ENCODE results near the gene APOH.

APOH gene

DNA sequence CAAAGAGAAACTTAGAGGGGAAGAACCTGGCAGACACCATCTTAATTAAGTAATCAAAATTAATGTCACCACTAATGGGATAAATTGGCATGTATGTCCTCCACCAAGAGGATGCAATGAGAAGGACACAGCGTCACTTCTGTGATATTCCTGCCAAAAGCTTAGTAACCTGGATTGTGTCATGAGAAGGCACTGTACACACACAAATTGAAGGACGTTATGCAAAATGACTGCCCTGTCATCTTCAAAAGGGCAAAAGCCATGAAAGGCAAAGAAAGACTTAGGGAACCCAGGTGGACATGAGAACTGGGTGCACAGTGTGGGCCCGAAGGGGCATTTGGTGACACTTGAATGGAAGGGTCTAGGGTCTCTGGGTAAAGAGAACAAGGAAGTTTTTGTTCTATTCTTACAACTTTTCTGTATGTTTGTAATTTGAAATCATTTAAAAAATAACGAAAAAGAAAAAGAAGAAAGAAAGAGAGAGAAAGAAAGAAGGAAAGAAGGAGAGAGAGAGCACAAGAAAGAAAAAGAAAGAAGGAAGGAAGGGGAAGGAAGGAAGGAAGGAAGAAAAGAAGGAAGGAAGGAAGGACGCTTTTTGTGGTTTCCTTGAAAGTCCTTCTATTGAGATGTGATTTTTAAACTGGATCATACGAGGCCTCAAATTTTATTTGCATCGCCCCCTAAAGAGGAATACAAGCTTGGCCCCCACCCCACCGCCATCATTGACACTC, 4.0 kb upstream of the APOH start:
- FAIRE-seq: no peak

DNA sequence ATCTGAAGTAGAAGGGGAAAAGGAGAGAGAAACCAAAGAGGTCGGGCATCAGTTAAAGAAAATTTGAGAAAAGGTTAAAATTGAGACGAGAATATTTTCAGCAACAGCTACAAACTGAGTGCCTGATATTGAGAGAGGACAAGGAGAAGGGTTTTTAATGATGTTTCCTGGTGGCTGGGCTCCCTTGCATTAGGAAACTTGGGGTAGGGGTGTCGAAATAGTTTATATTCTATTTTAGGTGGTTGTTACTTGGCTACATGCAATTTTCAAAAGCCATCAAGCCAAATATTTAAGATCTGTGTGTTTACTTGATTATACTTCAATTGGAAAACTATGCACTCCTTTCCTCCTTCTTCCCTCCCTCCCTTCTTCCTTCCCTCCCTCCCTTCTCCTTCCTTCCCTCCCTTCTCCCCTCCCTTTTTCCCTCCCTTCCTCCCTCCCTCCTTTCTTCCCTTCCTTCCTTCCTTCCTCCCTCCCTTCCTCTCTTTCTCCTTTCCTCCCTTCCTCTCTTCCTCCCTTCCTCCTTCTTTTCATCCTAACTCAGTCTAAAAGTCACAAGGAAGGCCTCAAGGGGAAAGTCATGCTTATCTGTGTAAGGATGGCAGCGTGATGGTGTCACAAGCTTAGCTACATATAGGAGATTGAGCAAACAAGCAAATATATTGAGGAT, 1.8 kb upstream of the APOH start:
- FAIRE-seq: no peak

DNA sequence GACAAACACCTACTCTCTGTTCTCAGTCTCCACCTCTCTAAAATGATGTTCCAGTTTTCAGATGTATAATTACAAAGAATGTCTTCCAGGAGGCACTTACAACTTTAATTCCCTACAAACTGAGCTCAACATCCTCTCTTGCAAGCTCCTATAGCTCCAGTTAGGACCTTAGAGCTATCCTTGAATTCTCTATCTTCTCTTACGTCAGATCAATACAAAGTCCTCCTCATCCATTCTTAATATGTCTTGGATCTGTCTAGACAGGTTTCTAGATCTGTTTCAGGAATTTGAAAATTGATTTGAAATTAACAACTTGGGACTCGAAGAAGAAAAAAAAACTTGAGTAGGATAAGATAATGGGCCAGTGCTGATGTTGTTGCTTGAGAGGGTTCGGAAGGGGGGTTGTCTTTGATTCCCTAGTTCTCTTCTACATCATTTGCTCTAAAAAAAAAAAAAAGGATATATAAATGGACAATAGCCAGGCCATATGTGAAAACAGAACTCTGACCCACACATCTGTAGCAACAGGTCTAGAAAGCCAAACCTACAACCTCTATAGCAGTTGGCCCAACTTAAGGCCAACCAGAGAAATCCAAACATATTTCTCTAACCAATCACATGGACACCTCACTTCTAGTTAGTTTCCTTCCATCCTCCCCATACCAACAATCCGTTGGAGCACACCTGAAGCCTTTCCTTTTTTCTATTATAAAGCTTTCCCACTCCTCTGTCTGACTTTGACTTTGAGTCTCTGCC, 746 bp upstream of the APOH start:
- FAIRE-seq: no peak

DNA sequence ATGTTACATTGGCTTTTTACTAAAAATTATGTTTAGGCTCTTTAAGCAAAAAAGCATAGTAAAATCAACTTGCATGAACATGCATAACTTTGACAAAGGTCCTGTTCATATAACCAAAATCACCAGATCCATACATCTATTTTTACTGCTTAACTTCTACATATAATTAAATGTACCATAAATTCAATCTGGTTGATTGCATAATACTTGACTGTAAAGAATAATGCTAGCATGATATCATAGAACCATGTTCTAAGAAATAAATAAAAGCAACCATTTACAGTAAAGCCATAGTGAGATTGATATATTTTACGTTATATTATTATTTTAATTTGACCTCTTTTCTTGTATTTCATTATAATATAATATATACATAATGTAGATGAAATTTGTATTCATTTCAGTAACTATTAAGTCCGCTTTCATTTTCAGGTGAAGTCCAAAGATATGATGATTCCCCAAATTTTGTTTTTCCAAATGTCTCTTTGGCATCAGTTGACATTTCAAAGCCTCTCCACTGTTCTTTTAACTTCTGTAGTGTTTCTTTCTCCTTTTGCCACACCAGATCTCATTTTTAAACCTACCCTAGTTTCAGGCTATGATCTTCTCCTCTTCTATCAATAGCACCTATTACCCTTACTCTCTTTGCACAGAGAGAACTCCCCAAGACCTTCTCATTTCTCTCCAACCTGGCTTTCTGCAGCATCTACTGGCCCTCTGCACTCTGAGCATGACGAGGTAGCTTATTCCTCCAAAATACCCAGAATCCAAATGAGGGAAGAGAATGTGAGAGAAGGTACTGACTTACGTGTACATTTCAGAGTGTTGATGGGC, 1.8 kb downstream of the APOH start:
- no peak for FAIRE-seq

DNA sequence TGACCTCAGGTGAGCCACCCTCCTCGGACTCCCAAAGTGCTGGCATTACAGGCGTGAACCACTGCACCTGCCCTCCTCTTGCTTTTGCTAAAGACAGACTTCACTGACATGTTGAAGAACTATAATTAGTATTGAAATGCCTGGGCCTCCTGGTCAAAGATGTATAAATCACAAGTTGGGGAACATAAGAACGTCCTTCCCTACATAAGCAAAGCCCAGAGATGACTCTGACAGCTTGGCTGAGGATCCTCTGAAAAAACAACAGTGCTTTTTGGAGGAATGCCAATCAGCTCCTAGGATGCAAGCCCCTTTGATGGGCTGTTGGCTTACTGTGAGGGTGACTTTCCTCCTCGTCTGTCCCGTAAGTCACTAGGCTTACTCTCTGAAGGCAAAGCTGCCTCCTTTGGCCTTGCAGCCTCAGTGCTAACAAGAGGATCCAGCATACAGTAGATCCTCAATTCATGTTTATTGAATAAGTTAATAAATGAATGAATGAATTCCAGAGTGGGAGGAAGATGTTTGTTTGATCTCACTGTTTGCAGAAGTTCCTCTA, 6.3 kb downstream of the APOH start:
- FAIRE-seq: no peak

DNA sequence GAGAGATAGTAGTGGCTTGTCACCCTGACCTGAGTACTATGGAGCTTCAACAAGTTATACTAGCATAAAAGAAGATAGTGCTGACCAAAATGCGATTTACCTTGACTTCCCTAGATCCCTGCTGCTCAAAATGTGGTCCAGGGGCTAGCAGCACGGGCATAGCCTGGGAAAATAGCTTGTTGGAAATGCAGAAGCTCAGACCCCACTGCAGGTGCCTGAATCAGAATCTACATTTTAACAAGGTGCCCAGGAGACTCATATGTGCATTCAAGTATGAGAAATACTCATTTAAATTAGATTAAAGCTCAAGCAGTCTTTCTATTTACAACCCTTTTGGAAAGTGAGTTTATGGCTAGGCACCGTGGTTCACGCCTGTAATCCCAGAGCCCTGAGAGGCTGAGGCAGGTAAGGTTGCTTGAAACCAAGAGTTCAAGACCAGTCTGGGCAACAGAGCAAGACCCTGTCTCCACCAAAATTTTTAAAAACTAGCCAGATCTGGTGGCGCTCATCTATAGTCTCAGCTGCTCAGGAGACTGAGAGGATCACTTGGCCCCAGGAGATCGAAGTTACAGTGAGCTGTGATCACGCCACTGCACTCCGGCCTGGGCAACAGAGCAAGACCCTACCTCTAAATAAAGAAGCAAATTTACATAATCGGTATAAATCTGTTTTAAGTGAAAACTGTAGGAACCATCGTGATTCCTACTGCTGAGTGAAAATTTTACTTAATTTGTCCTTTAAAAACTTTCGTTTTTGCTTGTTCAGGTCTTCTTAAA, 7.3 kb downstream of the APOH start:
- no peak for FAIRE-seq

DNA sequence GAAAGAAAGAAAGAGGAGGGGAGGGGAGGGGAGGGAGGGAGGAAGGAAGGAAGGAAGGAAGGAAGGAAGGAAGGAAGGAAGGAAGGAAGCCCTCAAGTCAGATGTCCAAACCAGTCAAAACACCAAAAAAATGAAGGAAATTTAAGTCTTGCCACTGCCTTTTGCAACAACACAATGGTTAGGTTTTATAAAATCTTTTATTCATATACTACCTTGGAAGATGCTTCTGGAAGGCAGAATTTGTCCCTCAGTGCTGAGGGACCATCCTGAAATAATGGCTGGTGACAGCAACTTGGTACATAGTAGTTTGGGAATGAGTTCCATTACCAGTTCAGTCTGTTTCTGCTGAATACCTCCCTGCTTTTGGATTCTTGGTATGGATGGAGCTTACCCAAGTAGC, 7.9 kb downstream of the APOH start:
- no peak for FAIRE-seq

DNA sequence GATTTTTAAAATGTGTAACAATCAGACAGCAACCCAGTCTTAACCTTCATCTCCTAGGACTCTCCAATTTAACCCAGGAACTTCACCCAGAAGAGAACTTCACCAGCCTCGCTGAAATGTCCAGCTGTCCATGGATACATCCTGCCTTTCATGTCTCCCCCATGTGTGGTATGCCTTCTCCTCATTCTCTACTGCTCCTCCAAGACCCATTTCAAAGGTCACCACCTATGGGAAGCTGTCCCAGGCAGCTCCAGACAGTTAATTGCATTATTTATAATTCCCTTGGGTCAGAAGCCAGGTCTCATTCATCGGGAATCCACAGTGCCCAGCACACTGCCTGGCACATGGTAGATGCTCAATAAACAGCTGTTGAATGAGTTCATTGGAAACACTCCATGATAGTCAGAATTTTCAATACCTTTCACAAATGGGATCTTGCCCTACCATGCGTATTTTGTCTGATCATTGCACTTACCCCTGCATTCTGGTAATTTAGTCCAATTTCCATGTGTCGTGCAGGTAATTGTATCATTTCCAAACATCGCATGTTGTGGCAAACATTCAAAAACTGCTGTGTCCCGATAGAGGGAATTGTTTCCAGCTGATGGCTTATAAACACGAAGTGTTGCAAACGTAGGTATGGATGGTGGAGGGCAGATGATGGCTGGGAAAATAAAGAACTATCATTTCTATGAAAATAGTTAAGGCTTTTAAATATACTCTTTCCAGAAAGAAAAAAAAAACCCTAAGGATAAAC, 9.0 kb downstream of the APOH start:
- FAIRE-seq: no peak

DNA sequence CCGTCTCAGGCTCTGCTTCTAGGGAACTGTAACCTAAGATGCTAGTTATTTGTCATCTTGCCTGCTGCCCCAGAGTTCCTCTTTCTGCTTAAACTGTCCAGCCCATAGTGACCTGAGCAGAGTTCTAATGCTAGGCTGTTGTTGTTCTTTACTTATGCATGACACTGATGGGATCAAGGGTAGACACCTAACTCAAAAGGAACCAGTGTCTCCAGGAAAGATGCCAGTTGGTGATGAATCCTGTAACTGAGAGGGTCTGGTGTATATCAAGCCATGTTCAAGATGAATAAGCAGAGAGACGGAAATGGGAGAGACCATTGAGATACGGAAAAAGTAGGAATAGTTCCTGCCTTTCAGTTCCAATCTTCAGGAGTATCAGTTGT, 13.7 kb downstream of the APOH start:
- no peak for FAIRE-seq

DNA sequence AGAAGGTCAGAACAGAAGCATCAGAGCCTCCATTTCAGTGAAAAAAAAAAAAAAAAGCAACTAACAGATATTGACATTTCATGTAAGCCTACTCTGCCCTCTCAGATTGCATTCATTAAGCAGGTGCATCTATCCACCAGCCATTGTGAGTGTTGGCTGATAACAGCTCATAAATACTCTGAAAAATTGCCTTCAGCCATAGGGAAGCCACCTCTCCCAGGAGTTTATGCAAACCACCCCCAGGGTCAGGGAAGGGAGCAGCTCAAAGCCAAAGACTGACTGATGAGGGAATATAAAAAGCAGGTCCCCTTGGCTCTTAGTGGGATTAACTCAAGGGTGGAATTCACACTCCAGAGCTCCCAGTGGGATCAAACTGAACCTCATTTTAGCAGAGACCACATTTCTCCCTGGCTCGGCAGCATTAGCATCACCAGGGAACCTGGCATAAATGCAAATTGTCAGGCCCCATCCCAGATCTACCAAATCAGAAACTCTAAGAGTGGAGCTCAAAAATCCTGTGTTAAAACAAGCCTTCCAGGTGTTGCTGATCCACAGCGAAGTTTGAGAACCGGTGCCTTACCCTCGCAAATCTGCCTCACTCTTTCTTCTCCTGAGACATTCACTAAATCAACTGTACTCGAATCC, 14.2 kb downstream of the APOH start:
- no peak for FAIRE-seq

DNA sequence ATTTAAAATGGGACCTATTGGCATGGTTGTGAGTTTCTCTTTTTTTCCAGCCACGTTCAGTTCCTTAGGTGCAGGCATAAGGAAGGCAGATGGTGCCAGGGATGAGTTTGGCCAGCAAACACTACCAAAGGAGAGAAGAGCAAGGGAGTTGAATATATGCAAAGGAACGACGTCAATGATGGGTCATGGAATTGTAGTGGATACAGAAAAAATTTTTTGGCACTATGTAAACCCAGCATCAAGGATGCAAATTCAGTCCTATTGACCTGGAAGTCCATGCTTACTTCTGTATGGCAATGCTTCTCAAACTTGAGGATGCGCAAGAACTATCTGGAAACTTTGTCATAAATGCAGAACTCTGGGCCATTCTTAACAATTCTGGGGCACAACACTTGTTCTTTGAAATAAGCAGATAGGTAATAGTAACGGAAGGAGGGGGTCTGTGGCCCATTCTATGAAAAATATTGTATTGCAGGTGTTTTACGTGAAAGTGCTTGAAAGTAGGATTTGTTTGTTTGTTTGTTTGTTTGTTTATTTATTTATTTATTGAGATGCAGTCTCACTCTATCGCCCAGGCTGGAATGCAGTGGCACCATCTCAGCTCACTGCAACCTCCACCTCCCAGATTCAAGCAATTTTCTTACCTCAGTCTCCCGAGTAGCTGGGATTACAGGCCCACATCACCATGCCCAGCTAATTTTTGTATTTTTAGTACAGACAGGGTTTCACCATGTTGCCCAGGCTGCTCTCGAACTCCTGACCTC, 18.0 kb downstream of the APOH start:
- FAIRE-seq: no peak

DNA sequence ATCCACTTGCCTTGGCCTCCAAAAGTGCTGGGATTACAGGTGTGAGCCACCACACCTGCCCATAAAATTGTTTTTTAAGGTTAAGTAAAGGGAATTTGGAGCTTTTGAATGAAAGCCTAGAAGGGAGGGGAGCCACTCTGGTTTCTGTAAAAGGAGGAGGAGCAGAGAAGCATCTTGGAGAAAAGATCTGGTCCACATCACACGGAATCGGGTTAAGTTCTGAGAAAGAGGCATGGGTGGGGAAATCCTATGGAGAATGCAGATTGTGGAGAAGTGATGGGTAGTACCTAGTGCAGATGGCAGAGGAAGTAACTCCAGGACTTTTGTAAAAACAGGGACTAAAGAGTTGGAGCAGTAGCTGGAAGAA, 19.0 kb downstream of the APOH start:
- no peak for FAIRE-seq

DNA sequence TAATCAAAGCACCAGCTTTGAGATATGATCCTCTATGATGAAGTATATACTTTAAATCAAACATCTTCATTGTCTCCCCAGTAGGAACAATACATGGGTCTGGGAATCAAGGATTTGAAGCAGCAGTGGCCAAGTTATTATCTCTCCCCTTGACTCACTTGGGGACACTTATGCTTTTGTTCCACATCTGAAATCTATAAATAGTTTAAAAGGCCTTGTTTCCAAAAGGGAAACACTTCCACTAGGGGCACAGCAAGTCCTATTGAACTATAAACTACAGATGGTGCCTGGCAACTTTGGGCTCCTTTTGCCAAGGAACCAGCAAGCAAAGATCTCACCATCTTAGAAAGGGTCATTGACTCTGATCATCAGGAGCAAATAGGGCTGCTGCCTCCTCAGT, 21.3 kb downstream of the APOH start:
- no peak for FAIRE-seq

DNA sequence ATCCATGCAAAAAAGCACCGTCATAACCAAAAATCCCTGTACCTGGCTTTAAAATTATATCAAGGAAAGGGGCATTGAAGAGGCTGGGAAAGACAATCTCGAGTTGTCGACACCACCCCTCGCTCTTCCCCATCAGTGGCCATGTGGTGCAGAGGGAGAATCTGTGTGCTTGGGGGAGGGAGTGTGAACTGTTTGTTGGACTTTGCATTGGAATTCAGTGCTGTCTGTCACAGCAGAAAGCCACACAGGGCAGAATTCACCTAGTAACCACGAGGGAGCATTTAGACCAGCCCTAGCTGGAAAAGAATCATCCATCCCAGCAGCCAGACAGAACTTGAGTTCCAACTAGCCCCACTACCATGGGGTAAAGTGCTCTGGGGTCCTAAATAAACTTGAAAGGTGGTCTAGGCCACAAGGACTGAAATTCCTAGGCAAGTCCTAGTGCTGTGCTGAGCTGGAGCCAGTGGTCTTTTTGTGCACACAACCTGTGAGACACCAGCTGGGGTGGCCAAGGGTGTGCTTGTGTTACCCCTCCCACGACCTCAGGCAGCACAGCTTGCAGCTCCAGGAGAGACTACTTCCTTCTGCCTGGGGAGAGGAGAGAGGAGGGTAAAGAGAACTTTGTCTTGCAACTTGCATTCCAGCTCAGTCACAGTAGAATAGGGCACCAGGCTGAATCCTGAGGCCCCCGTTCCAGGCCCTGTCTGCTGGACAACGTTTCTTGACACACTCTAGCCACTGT, 25.8 kb downstream of the APOH start:
- no peak for FAIRE-seq

DNA sequence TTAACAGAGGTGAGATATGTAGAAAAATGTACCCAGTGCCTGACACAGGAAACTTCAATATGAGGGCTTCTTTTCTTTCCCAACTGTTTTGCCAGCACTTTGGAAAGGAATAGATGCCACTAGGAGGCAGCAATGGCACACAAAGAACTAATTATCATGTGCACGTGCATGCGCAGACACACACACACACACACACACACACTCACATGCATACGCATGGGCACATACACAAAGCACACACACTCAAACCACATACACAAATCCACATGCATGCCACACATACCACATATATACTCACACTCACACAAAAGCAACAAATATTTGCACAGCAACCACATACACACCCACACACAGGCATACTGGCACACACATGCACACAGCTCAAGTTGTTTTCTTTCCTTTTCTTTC, 28.5 kb downstream of the APOH start:
- no peak for FAIRE-seq

DNA sequence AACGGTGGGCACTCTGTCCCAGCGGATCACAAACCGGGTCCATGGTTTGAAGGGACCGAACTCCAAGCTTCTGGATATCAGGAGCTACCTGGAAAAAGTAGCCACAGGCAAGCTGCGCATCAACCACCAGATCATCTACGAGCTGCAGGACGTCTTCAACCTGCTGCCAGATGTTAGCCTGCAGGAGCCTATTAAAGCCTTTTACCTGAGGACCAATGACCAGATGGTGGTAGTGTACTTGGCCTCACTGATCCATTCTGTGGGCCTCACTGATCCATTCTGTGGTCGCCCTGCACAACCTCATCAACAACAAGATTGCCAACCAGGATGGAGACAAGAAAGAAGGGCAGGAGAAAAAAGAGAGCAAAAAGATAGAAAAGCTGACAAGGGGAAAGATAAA, 31.0 kb downstream of the APOH start:
- no peak for FAIRE-seq

DNA sequence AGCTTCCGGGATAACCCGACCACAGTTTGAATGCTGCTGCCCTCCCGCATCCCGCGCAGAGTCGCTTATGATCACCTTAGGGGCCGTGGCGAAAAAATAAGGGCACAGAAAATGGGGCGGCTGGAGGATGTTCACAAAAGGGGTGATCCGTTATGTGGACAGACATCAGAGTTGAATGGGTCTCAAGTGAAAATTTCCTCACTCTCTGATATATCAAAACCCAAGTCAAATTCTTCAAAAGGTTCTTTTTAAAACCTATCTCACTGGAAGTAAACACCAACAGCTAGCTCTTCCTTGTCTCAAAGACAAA, 36.9 kb downstream of the APOH start:
- FAIRE-seq: no peak

DNA sequence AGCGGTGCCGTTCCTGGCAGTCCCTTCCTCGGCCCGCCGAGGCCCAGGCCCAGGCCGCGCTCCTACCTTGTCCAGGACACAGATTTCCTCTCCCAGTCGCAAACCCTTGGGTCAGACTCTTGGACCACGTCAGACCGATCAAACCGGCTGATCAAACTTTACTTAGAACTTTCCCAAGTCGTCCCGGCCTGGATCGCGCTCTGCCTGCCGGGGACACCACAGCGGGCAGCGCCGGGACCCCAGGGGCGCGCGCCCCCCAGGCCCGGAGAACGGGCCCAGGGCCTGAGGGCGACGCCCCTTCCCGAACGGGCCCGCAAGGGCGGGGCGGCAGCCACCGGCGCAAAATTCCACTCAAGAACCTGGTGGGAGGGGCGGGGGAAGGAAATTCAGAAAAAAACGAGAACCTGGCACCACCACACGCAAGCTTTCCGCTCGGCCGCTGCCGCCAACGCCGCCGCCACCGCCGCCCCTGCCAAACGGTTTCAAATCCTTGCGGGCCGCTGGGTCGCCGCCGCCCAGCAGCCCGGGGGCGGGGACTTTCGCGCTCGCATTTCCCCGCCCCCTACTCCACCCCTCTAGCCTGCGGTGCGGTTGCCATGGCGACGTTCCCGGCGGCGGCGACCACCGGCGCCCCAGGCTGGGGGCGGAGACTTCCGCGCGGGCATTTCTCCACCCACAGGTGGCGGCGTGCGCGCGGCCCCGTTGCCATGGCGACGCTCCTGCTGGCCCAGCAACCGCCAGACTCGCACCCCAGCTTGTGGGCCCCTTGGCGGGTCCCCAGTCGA, 37.4 kb downstream of the APOH start, which contains the start of gene CEP112:
Gene CEP112 (minus strand): TSS at position 541 of the 785 bp plus-strand sequence.
- FAIRE-seq: no peak
